GM18951 (cell line): Measurements from ENCODE around the gene ZNF385B.

Experiments
- POLR2A ChIP-seq: IDR thresholded peaks from 4 replicates; pipeline ENCODE4 v1.6.1; 2011; ENCODE audit warnings: mild to moderate bottlenecking; ENCODE audit not compliant: insufficient read length, insufficient read depth; ENCODE audit errors: extremely low read depth
- in situ Hi-C: fragments of 300-500 bp; cut with MboI; formaldehyde crosslinking; loops from one replicate; pipeline ENCODE4 v1.12.0; 2022; ENCODE audit warnings: low sequenced_read_pairs, mixed read lengths, inconsistent platforms; ENCODE audit not compliant: unreplicated experiment

ZNF385B gene

DNA sequence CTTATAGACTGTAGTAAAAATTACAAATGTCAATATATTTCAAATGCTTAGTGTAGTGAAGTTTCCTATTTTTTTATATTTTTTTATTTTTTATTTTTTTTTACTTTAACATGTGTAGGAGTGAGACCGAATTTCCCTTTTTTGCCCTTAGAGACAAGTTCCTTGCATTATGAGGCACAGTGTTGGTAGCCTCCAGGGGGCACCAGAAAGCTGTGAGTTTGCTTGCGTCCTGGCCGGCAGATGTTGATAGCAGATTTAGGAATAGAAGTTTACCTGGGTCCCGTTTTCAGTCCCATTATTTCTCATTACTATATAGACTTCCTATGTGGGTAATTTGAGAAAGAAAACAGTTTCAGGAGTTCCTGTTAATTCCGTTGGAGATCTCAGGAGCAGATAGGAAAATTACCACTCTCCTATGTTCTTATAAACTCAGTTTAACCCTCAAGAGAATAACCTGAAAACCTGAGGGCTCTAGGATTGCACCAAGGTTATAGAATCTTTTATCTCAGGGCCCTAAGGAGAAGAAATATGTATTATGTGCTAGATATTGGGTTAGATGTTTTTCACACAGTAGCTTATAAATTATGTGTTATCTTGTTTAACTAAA lies 439.3 kb downstream of the ZNF385B start:
- in situ Hi-C loops, result no loop called here
- no peak for TF ChIP-seq POLR2A

DNA sequence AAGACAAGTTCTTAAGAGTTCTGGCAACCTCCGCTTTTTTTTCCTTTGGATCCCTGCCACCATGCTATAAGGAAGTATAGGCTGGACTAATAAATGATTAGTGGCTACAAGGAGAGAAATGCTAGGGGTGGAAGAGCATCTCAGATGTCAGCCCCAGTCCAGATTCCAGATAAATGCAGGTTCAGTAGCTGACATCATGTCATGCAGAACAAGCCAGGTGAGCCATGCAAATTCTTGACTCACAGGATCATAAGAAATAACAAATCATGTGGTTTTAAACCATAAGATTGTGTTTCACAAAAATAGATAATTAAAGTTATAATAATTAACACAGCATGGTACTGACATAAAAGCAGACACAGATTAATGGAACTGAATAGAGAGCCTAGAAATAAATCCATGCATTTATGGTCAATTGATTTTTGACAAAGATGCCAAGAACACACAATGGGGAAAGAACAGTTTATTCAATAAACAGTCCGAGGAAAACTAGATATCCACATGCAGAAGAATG lies 443.9 kb downstream of the ZNF385B start:
- no peak for TF ChIP-seq POLR2A
- in situ Hi-C loops, result no loop called here

DNA sequence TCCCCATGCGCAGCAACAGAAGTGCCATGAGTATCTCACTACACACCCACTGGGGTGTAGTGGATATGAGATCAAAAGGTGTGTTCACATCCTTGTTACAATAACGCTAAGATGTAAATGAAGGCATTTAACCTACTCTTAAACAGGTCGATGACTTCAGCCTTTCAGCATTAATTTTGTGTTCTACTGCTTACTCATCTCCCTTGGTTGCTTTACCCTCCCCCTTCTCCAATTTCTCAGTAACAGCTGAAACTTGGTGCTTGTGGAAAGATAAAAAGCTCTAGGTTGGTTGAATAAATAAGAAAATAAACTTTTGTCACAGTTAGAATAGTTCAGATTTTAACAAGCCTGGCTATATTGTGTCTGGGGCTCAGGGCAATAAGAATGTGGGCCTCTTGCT lies 449.3 kb downstream of the ZNF385B start:
- in situ Hi-C loops, result no loop called here
- TF ChIP-seq POLR2A, result no peak

DNA sequence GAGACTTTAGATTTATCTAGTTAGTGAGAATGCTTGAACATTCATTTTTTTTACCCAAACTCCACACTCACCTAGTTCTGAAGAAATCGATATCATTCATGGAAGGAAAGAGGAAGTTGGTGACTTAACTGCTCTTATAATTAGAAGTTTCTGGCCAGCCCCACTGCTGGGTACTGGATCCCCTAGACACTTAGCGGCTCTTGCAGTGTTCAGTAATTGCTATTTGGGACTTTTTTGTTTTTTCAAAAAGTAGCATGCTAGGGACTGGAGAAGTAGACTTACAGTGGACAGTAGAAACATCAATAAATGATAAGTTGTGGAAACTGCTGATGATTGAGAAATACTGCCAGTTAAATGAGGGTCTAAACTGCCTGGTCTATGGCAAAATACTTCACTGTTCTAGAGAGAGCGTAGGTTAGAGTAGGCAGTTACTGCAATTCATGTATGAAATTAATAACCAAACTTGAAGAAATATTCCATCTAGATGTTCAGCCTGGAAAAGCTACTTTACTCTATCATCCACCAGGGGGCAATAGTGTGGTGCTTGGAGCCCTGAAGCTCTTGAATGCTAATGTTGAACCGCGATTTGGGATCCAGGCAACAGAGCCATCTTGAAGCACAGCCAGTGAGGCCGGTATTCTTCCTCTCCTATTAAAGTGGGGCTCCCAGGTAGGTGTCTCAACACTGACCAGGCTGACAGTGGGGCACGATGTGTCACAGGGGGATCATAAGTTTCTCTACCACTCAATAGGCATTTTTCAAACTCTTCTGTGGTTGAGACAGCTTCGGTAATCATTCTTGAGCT lies 450.7 kb downstream of the ZNF385B start:
- in situ Hi-C loops, result no loop called here

DNA sequence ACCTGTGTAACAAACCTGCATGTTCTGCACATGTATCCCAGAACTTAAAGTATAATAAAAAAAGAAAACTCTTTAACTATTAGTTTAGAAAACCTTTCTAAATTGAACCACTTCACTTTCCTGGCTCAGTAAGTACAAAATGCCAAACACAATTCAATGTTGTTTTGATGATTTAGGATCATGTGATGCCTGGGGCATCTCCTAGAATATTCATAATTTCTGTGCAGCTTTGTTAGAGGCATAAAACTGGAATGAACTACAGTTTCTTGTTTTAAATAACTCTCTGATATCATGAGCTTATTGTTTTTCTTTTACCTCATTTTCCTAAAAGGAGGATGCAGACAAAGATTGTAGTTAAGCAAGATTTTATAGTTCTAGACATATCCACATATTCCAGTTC lies 457.8 kb downstream of the ZNF385B start:
- in situ Hi-C loops, result no loop called here
- TF ChIP-seq POLR2A, result no peak

More for the DNA sequence above, 450.7 kb downstream of the ZNF385B start:
- TF ChIP-seq POLR2A, result no peak

DNA sequence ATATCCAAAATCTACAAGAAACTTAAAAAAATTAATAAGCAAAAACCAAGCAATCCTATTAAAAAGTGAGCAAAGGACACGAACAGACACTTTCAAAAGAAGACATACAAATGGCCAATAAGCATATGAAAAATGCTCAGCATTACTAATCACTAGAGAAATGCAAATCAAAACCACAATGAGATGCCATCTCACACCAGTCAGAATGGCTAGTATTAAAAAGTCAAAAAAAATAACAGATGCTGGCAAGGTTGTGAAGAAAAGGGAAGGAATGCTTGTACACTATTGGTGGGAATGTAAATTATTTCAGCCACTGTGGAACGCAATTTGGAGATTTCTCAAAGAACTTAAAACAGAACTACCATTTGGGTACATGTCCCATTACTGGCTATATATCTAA lies 467.9 kb downstream of the ZNF385B start:
- in situ Hi-C loops, result no loop called here

More for the DNA sequence above, 467.9 kb downstream of the ZNF385B start:
- TF ChIP-seq POLR2A, result no peak
